Lower lobe of right lung (tissue), 2 donors: ENCODE data around the gene ELAVL4. TPM values are rescaled to one million over a fixed set of nuclear protein-coding genes. Genes with fewer than 3 reads are reported as not detected.
A peak's percentile ranks its signal among the peaks of the same experiment; 100 is the strongest.

ENCODE experiments used
- ATAC-seq, 2 donors: fragments of 200-7000 bp; cut with Tn5 transposase; one replicate each; pipeline ENCODE4 v1.9.1; 2020 to 2022; ENCODE audit warnings: mild to moderate bottlenecking in 2 of 2, moderate library complexity in 2 of 2
- DNase-seq: peaks from one replicate; pipeline ENCODE4 v3.0.0-alpha.2; 2020
- H3K27ac ChIP-seq: fragments of 200-600 bp; one replicate; pipeline ENCODE4 v1.8.0; 2022
- H3K27me3 ChIP-seq: fragments of 200-600 bp; one replicate; pipeline ENCODE4 v1.8.0; 2022; ENCODE audit warnings: low read depth
- H3K36me3 ChIP-seq: fragments of 200-600 bp; one replicate; pipeline ENCODE4 v1.8.0; 2022; ENCODE audit warnings: mild to moderate bottlenecking
- H3K4me1 ChIP-seq: fragments of 200-600 bp; one replicate; pipeline ENCODE4 v1.8.0; 2022
- H3K4me3 ChIP-seq: fragments of 200-600 bp; one replicate; pipeline ENCODE4 v1.8.0; 2022; ENCODE audit warnings: mild to moderate bottlenecking
- H3K9me3 ChIP-seq: fragments of 200-600 bp; one replicate; pipeline ENCODE4 v1.8.0; 2022
- CTCF ChIP-seq: fragments of 200-600 bp; IDR thresholded peaks from one replicate; pipeline ENCODE4 v1.8.0; 2022; ENCODE audit warnings: antibody characterized with exemption, mild to moderate bottlenecking
- intact Hi-C: fragments of 100-400 bp; cut with DNase I; formaldehyde crosslinking; loops from one replicate; pipeline ENCODE4 v1.11.0; 2022
- total RNA-seq: library from RNA; stranded (reverse); fragmentation: NEBNext Ultra II Directional; extraction: Animal tissue kit (Norgen Biotek cat#: 25700); gene quantifications from one replicate; pipeline ENCODE4 v1.2.1, GENCODE V29; 2021
- donor health status: DM: no; HTN: yes; CAD: no; lungs with severe emphysema.

ELAVL4 gene
- total RNA-seq, 1 donor from 2014 or later, result not detected

DNA sequence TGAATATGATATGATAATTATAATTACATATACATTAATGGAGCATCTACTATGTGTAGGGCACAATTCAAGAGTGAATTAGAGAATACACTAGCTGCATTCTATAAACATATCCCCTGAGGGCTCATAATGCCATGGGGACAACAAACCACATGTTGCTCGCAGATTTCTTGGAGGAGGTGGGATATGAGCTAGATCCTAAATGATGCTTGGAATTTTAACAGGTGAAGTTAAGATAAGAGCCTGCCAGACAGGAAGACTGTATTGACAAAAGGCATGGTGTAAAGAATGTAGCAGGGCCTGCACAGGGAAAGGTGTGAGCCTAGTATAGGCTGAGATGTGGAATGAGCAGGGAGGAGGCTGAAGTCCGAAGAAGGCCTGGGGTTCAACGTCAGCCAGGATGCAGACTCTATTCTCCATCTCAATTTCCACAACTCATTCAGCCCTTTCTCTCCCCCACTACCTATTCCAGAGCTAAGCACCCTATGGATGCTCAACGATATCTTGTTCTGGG lies 120.2 kb downstream of the ELAVL4 start:
- TF ChIP-seq CTCF, result no peak
- DNase-seq, result no peak
- peak in 1 of 2 donors; percentile 26 for ATAC-seq
- intact Hi-C loops, result no loop called here
- Histone ChIP-seq H3K4me1 (no peaks in the 10 kb centered on the region), H3K4me3 (no peak overlapping the region), H3K27me3 (no peaks in the 10 kb centered on the region), H3K36me3 (no peaks in the 10 kb centered on the region), H3K27ac (no peak overlapping the region), H3K9me3 (peaks cover 16% of the 10 kb centered on the region)

GRCh38 chr1:50231209-50231608 lies 122.5 kb downstream of the ELAVL4 start:
- ATAC-seq, result no peak
- H3K4me3 ChIP-seq, result no peak overlapping the region
- no peak for TF ChIP-seq CTCF
- H3K9me3 ChIP-seq, result peaks cover under 1% of the 10 kb centered on the region
- H3K27me3 ChIP-seq, result no peaks in the 10 kb centered on the region
- intact Hi-C loops, result no loop called here
- DNase-seq, result no peak
- no peaks in the 10 kb centered on the region for H3K36me3 ChIP-seq
- no peaks in the 10 kb centered on the region for H3K4me1 ChIP-seq
- H3K27ac ChIP-seq, result no peak overlapping the region

DNA sequence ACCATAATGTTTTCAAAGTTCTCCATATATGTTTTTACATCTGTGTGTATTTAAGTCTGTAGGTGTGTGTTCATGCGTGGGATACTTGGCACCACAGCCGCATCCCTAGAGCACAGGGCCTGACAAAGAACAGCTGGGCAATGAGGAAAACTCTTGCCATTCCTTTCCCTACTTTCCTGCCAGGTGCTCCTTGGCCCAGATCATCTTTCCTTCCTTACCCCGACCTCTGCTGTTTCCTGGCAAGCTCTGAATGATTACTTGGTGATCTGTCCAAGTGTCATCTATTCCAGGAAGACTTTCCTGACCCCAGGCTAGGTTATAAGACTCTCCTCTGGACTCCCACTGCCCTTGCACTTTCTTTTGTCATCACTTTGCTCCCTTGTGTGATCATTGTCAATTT lies 123.6 kb downstream of the ELAVL4 start:
- no peak for TF ChIP-seq CTCF
- DNase-seq (no peak), ATAC-seq (no peak)
- H3K4me1 ChIP-seq, result no peaks in the 10 kb centered on the region
- H3K4me3 ChIP-seq, result no peak overlapping the region
- intact Hi-C loops, result no loop called here
- no peaks in the 10 kb centered on the region for H3K27me3 ChIP-seq
- H3K27ac ChIP-seq, result no peak overlapping the region
- H3K9me3 ChIP-seq, result no peaks in the 10 kb centered on the region
- no peaks in the 10 kb centered on the region for H3K36me3 ChIP-seq

- Histone ChIP-seq H3K27me3 (no peaks in the 10 kb centered on the region), H3K27ac (no peak overlapping the region), H3K36me3 (no peaks in the 10 kb centered on the region), H3K4me3 (no peak overlapping the region), H3K9me3 (no peaks in the 10 kb centered on the region), H3K4me1 (no peaks in the 10 kb centered on the region)
- no peak for TF ChIP-seq CTCF
- intact Hi-C loops, result no loop called here
- DNase-seq (no peak), ATAC-seq (no peak)
Observed at GRCh38 chr1:50236656-50237055, 127.9 kb downstream of the ELAVL4 start.

DNA sequence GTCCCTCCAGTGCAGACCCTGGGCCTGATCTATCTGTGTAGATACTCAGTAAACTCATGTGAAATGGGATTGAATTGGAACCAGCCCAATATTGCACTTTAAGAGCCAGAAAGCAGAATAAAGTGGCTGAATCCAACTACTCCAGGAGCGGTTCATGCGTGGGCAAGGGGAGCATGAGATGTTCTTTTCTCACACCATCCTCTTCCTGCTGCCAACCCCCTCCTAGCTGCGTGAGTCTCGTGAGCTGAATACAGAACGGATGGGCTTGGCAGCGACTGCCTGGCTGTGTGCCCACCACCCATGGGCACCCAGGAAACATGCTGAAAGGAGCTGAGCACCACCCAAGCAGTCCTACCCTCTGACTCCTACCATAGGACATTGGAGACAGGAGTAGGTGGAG lies 128.3 kb downstream of the ELAVL4 start:
- intact Hi-C loops, result no loop called here
- Histone ChIP-seq H3K9me3 (no peaks in the 10 kb centered on the region), H3K4me3 (no peak overlapping the region), H3K4me1 (no peaks in the 10 kb centered on the region), H3K27ac (no peak overlapping the region), H3K36me3 (no peaks in the 10 kb centered on the region), H3K27me3 (no peaks in the 10 kb centered on the region)
- TF ChIP-seq CTCF, result no peak
- ATAC-seq (no peak), DNase-seq (no peak)

DNA sequence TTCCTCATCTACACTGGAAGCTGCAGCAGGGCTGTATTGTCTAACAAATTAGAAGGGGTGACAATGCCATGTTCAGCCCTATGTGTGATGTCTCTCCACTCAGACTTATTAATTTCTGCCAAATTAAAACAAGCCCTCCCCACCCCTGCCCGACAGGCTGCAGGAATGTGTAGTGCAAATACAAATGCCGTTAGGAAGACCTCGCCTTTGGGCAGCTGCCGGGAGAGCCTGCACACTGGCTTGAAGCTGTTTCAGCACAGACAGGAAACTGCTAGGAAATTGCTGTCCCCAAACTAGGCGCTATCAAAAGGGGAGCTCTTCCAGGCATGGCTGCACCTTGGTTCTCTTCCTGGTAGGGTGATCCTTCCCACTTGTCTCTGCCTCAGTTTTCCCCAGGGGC lies 135.2 kb downstream of the ELAVL4 start:
- DNase-seq (no peak), ATAC-seq (no peak)
- no peak for TF ChIP-seq CTCF
- intact Hi-C loops, result no loop called here
- H3K36me3 ChIP-seq, result no peaks in the 10 kb centered on the region
- H3K4me1 ChIP-seq, result no peaks in the 10 kb centered on the region
- no peaks in the 10 kb centered on the region for H3K9me3 ChIP-seq
- peaks cover 5% of the 10 kb centered on the region for H3K27me3 ChIP-seq
- no peak overlapping the region for H3K4me3 ChIP-seq
- H3K27ac ChIP-seq, result no peak overlapping the region
